Hepatocyte (in vitro differentiated cells): Measurements from ENCODE around the gene FRMD3.

Experiments used
- EZH2 ChIP-seq: fragments of 200-600 bp; sonication (generic); IDR thresholded peaks from 2 replicates; pipeline ENCODE4 v1.6.1; 2016; ENCODE audit warnings: antibody characterized with exemption, mild to moderate bottlenecking, borderline replicate concordance
- EZH2phosphoT487 ChIP-seq: fragments of 200-600 bp; sonication (generic); IDR thresholded peaks from one replicate; pipeline ENCODE4 v1.6.1; 2018; ENCODE audit warnings: antibody characterized with exemption, mild to moderate bottlenecking, low read depth, moderate library complexity; ENCODE audit not compliant: unreplicated experiment, severe bottlenecking
- TF ChIP-seq, protein P1 (sequence below): fragments of 200-600 bp; sonication (generic); IDR thresholded peaks from 2 replicates; pipeline ENCODE4 v1.5.1; 2016; ENCODE audit warnings: antibody characterized with exemption, mild to moderate bottlenecking; ENCODE audit not compliant: poor library complexity

DNA sequence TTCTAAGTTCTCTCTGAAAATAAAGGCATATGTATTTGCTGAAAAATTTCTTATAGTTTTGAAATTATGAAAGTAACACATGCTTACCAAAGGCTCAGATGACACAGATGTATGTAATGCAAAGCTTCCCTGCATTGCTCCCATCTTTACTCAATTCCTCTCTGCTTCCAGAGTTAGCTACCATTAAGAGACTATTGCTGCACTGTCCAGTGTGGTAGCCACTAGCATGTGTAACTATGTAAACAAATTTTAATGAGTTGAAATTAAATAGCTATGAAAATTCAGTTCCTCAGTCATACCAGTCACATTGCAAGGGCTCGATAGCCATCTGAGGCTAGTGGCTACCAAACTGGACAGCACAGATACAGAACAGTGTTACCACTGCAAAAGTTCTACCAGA, 17.9 kb downstream of the FRMD3 start:
- TF ChIP-seq EZH2phosphoT487, result no peak
- TF ChIP-seq, protein P1, sequence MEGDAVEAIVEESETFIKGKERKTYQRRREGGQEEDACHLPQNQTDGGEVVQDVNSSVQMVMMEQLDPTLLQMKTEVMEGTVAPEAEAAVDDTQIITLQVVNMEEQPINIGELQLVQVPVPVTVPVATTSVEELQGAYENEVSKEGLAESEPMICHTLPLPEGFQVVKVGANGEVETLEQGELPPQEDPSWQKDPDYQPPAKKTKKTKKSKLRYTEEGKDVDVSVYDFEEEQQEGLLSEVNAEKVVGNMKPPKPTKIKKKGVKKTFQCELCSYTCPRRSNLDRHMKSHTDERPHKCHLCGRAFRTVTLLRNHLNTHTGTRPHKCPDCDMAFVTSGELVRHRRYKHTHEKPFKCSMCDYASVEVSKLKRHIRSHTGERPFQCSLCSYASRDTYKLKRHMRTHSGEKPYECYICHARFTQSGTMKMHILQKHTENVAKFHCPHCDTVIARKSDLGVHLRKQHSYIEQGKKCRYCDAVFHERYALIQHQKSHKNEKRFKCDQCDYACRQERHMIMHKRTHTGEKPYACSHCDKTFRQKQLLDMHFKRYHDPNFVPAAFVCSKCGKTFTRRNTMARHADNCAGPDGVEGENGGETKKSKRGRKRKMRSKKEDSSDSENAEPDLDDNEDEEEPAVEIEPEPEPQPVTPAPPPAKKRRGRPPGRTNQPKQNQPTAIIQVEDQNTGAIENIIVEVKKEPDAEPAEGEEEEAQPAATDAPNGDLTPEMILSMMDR, result no peak
- no peak for TF ChIP-seq EZH2
